ENCODE data around the gene DOCK3.

GRCh38 chr3:50676031-50676705 is 1.4 kb downstream of the DOCK3 start:
- TF ChIP-seq POLR2A (IDR thresholded peaks at IDR 0.05; ENCODE audit: low read depth, low read length) (no peak), CTCF (conservative IDR thresholded peaks at IDR 0.05; ENCODE audit: low read depth, low read length) (no peak), MAFK (IDR thresholded peaks at IDR 0.05; ENCODE audit: low read depth, low read length) (no peak), RFX5 (IDR thresholded peaks at IDR 0.05; ENCODE audit: low read depth, low read length) (no peak), BHLHE40 (IDR thresholded peaks at IDR 0.05; ENCODE audit: low read depth, low read length) (no peak), SMC3 (IDR thresholded peaks at IDR 0.05; ENCODE audit: low read depth, low read length) (no peak), MXI1 (IDR thresholded peaks at IDR 0.05; ENCODE audit: borderline replicate concordance, low read depth, low read length) (no peak), FOS (IDR thresholded peaks at IDR 0.05; ENCODE audit: low read depth, low read length) (no peak), RAD21 (IDR thresholded peaks at IDR 0.05; ENCODE audit: low read length) (no peak), MAZ (IDR thresholded peaks at IDR 0.05; ENCODE audit: borderline replicate concordance, low read depth, low read length) (no peak)
- TF ChIP-seq, protein P1, sequence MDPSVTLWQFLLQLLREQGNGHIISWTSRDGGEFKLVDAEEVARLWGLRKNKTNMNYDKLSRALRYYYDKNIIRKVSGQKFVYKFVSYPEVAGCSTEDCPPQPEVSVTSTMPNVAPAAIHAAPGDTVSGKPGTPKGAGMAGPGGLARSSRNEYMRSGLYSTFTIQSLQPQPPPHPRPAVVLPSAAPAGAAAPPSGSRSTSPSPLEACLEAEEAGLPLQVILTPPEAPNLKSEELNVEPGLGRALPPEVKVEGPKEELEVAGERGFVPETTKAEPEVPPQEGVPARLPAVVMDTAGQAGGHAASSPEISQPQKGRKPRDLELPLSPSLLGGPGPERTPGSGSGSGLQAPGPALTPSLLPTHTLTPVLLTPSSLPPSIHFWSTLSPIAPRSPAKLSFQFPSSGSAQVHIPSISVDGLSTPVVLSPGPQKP (IDR thresholded peaks at IDR 0.05; ENCODE audit: borderline replicate concordance, low read depth, low read length): no peak
- TF ChIP-seq, protein P2, sequence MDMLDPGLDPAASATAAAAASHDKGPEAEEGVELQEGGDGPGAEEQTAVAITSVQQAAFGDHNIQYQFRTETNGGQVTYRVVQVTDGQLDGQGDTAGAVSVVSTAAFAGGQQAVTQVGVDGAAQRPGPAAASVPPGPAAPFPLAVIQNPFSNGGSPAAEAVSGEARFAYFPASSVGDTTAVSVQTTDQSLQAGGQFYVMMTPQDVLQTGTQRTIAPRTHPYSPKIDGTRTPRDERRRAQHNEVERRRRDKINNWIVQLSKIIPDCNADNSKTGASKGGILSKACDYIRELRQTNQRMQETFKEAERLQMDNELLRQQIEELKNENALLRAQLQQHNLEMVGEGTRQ (IDR thresholded peaks at IDR 0.05; ENCODE audit: low read depth, low read length): no peak

All from IMR-90 (cell line).